GM18873 (cell line): Measurements from ENCODE around the gene PRDM12.

Experiments used
- ATAC-seq: cut with Tn5 transposase; IDR thresholded peaks from one replicate; pipeline ENCODE4 v1.9.1; 2021; ENCODE audit warnings: mild to moderate bottlenecking, moderate library complexity, moderate number of reproducible peaks; ENCODE audit not compliant: unreplicated experiment, low FRiP score

The PRDM12 gene

DNA sequence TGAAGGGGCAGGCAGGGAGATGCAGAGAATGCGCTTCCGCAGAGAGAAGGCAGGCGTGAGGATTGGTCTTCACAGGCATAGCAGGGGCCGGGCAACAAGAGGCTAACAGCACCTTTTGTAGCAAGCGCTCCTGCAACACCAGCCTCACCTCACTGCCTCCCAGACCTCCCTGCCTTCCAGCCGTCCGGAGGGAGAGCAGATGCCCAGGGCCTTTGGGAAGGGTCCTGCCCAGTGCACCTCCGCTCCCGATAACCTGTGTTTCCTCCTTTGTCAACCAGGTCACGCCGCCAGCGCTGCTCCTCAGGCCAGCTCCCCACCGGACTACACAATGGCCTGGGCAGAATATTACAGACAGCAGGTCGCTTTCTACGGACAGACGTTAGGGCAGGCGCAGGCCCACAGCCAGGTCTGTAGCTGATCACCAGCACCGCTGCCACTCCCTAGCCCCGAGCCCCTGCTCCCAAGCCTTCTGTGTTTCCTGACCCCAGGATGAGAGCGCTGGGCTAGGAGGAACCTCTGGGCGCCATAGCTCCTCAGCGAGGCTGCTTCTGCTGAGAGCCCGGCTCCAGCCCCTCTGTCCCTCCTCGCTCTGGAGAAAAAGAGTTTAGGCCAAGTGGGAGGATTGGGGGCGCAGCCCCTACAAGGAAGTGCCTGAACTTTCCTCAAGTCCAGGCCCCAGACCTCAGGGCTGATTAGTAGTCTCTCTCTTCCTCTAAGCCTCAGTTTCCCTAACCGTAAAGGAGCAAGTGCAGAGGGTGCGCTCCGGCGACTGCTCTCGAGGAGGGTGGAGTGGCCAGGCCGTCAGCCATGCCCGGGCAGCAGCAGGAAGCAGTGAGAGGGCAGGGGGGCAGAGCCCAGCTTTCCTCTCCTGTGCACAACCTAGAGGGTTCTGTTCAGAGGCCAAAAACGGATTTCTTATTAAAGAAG lies 28.4 kb upstream of the PRDM12 start:
- no peak for ATAC-seq

DNA sequence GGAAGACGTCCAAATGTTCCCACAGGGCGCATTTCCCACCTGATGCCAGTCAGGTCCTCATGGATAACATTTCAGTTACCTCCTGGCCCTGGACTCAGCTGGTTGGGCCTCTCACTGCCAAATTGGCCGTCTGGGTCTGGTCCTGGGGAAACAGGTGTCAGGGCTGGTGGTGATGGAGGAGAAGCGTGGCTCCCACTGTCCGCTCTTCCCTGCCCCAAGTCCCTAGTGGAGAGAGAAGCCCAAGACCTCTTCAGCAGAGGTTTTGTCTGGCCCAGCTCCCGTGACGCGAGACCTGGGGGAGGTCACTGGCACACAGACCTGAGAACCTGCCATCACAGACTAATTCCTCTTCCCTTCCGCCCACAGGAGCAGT lies 27.8 kb upstream of the PRDM12 start:
- ATAC-seq = no peak

DNA sequence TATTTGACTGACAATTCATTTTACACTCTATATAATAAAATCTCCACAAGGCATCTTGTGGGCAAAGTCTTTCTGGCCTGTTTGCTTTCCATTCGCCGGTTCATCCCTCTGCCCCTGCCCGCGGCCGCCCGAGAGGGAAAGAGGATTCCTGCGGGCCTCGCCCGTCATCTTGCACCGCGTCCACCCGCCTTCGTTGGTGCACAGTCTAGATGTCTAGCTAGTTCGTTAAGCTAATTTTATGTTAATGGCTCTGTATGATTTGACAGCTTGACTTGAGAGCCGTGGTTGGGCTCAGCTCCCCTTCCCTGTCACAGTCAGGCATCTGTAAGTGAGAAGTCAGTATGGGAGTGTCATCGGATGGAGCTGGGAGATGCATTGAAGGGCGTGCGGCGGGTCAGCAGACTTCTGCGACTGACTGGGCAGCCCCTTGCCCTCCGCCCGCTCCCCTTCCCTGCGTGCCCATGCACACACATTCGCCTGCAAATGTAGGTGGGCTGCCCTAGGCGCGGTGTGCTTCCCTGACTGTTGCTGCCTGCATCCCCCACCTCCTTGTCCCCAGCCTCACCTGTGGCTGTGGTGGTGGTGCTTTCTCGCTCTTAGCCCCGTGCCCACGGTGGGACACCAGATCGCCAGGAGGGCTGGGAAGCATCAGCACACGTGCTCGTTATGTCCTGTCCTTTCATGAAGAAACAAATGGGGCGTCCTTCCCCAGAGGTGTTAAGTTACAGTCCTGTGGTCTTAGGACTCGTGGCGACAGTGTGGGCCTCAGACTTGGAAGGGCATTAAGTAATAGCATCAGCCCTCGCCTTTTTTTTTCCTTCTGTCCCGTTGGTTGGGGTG lies 25.9 kb upstream of the PRDM12 start:
- ATAC-seq = no peak

GRCh38 chr9:130639124-130639765 lies 25.1 kb upstream of the PRDM12 start:
- no peak for ATAC-seq

- no peak for ATAC-seq
Observed at GRCh38 chr9:130639866-130640555, 24.4 kb upstream of the PRDM12 start.

DNA sequence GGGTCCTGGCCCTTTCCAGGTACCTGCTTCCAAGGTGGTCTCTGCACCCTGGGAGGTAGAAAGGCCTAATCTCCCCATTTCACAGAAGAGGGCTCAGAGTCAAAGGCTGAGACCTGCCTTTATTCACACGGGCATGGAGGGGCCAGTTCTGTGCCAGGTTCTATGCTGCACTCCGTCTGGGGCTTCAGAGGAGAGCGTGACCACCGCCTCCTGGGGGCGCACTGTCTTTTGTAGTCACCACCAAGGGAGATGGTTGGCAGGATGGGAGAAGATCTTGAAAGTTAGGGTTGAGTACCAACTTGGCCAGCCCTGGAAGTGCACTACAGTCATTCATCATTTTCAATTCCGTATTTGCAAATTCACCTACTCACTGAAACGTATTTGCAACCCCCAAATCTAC lies 23.7 kb upstream of the PRDM12 start:
- no peak for ATAC-seq

DNA sequence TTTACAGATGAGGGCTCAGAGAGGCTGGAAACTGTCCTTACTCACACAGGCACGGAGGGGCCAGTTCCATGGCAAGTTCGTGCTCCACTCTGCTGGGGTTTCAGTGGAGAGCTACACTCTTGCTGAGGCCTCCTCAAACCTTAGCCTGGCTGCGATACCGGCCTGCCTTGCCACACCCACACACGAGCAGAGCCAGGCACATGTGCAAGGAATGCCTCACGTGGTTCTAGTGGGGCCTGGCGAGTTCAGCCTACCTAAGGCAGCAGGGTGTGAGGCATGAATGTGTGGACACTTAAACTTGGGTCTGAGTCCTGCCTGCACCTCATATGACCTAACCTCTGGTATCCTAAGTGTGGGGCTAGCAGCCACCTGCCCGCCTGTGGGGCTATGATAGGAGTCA lies 21.5 kb upstream of the PRDM12 start:
- no peak for ATAC-seq

DNA sequence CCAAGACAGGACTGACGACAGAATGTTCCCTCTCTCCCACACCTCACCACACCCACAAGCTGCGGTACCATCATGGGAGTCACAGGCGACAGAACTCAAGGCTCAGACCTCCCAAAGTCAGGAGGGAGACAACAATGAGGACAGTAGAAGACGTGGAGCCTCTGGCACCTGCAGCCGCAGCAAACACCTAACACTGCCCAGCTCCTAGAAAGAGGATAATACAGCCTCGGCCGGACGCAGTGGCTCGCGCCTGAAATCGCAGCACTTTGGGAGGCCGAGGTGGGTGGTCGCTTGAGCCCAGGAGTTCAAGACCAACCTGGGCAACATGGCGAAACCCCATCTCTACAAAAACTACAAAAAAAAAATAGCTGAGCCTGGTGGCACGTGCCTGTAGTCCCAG lies 13.2 kb upstream of the PRDM12 start:
- ATAC-seq = no peak

- no peak for ATAC-seq
Observed at GRCh38 chr9:130651752-130652151, 12.6 kb upstream of the PRDM12 start.

GRCh38 chr9:130654879-130655278 lies 9.5 kb upstream of the PRDM12 start:
- ATAC-seq = no peak

GRCh38 chr9:130658893-130659698 lies 5.3 kb upstream of the PRDM12 start:
- no peak for ATAC-seq

DNA sequence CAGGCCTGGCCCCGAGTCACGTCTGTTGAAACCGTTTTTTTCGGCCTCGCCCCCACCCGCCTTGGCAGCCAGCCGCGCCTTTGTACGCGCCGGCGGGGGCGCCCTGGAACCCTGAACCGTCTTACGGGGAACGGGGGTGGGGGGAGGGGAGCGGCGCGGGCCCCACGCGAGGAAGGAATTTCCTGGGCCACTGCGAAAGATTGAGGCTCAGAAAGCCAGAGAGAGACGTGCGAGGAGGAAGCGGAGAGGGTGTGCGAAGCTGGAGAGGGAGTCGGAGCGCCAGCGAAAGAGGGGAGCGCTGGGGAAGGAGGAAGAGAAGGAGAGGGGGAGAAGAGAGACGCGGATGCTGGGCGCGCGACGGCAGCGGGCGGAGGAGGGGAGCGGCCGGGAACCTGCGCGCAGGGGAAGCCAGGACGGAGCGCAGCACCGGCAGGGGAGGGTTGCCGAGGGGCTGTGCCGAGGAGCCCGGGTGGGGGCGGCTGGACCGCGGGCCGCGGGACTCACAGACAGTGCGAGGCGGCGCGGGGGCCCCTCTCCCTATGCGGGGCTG lies 4.6 kb upstream of the PRDM12 start:
- ATAC-seq = no peak

- ATAC-seq = no peak
Observed at GRCh38 chr9:130660326-130660682, 4.1 kb upstream of the PRDM12 start.

GRCh38 chr9:130660683-130661450 lies 3.5 kb upstream of the PRDM12 start:
- ATAC-seq = no peak

DNA sequence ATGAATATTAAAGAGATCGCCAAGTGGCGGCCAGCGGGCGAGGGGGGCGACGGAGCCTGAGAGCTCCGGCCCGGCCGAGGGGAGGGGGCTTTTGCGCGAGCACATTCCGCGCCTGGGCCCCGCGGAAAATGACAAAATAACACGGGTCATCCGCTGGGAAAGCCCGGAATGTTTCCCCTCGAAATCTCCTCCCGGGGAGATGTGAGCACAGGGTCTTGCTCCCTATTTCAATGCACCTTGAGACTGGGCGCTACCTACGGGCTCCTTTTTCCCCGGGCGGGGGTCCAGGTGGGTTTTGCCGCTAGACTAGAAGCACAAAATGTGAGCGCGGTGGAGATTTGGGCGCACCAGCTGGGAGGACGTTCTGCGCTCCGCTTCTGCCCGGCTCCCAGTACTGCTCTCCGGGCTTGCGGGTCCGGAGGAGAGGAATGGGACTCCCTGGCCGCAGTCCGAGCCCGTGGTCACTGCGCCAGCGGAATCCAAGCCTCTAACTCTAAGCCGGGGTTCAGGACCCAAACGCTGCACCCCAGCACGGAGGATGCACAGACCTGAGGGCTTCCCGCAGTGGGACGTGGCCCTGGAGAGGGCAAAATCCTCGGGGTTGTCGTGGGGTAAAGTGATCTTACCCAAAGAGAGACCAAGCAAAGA lies 2.8 kb upstream of the PRDM12 start:
- no peak for ATAC-seq

- no peak for ATAC-seq
Observed at GRCh38 chr9:130662099-130662969, 2.1 kb upstream of the PRDM12 start.

DNA sequence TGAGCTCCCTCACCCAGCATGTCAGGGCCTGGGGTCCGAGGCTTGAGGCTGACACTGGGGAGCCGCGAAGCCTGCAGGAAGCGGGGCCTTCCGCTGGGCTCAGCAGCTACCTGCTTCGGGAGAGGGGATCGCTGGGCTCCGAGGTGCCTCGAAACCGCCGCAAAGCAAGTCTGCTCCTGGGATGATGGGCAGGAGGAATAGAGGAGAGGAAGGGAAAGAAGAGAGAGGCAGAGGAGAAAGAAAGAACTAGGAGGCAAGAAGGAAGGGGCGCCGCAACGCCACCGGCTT lies 1.5 kb upstream of the PRDM12 start:
- no peak for ATAC-seq
